Neural cell (in vitro differentiated cells): ENCODE measurements around the gene BMPR2. TPM values are rescaled to one million over a fixed set of nuclear protein-coding genes. Genes with fewer than 3 reads are reported as not detected.
"Not testable (repeated sequence)": the region's sequence is repeated elsewhere in the genome, so short reads cannot be mapped to it uniquely, and the experiment has no call there.

ENCODE experiments used
- H2AFZ ChIP-seq: fragments of 200-600, 300-800 bp; sonication (generic), shearing (Covaris generic); 2 replicates; pipeline ENCODE4 v1.6.0; 2014; ENCODE audit warnings: low read depth, mild to moderate bottlenecking, antibody characterized with exemption, low read length, moderate library complexity
- H3F3A ChIP-seq: fragments of 200-600 bp; shearing (Covaris generic); 2 replicates; pipeline ENCODE4 v1.6.1; 2016; ENCODE audit warnings: mild to moderate bottlenecking, moderate library complexity, mixed read lengths, antibody characterized with exemption, low read length; ENCODE audit not compliant: insufficient read depth, poor library complexity, severe bottlenecking
- H3K27ac ChIP-seq: fragments of 200-600, 300-800 bp; sonication (generic), shearing (Covaris generic); 2 replicates; pipeline ENCODE4 v1.5.1; 2014; ENCODE audit warnings: mild to moderate bottlenecking, low read length, moderate library complexity
- H3K27me3 ChIP-seq: fragments of 300-800, 200-600 bp; sonication (generic), shearing (Covaris generic); 2 replicates; pipeline ENCODE4 v1.6.0; 2014; ENCODE audit warnings: mild to moderate bottlenecking, low read depth, low read length, moderate library complexity; ENCODE audit not compliant: insufficient read depth
- H3K36me3 ChIP-seq: fragments of 300-800, 200-600 bp; sonication (generic), shearing (Covaris generic); 2 replicates; pipeline ENCODE4 v1.5.1; 2014; ENCODE audit warnings: mild to moderate bottlenecking, antibody characterized with exemption, low read length, moderate library complexity; ENCODE audit not compliant: insufficient read depth
- H3K4me2 ChIP-seq: fragments of 300-800, 200-600 bp; sonication (generic), shearing (Covaris generic); 2 replicates; pipeline ENCODE4 v1.6.0; 2014; ENCODE audit warnings: mild to moderate bottlenecking, low read length
- H3K4me3 ChIP-seq: fragments of 300-800, 200-600 bp; sonication (generic), shearing (Covaris generic); 2 replicates; pipeline ENCODE4 v1.5.1; 2014; ENCODE audit warnings: mild to moderate bottlenecking, low read length, moderate library complexity
- H3K79me2 ChIP-seq: fragments of 200-600 bp; shearing (Covaris generic); replicated peaks from 2 replicates; pipeline ENCODE4 v1.6.0; 2014; ENCODE audit warnings: mild to moderate bottlenecking, low read length, moderate library complexity; ENCODE audit not compliant: insufficient read depth
- H3K9ac ChIP-seq: fragments of 300-800, 200-600 bp; sonication (generic), shearing (Covaris generic); 2 replicates; pipeline ENCODE4 v1.6.1; 2016; ENCODE audit warnings: mild to moderate bottlenecking, low read length, mixed read lengths
- H3K9me2 ChIP-seq: fragments of 200-600 bp; shearing (Covaris generic); 2 replicates; pipeline ENCODE4 v1.6.1; 2016; ENCODE audit warnings: mild to moderate bottlenecking, low read length, mixed read lengths; ENCODE audit not compliant: insufficient read depth
- H3K9me3 ChIP-seq: fragments of 200-600, 300-800 bp; sonication (generic), shearing (Covaris generic); 2 replicates; pipeline ENCODE4 v1.6.1; 2016; ENCODE audit warnings: mild to moderate bottlenecking, mixed run types, low read length, moderate library complexity, mixed read lengths
- H4K20me1 ChIP-seq: fragments of 200-600 bp; shearing (Covaris generic); 2 replicates; pipeline ENCODE4 v1.6.1; 2016; ENCODE audit warnings: mild to moderate bottlenecking, mixed run types; ENCODE audit not compliant: insufficient read depth
- CTCF ChIP-seq: fragments of 450-650 bp; IDR thresholded peaks from 2 replicates; pipeline ENCODE4 v1.5.1; 2014; ENCODE audit warnings: antibody characterized with exemption, mild to moderate bottlenecking, moderate library complexity; ENCODE audit not compliant: poor library complexity, severe bottlenecking
- EP300 ChIP-seq: fragments of 450-650 bp; conservative IDR thresholded peaks from 2 replicates; pipeline ENCODE4 v1.6.1; 2014; ENCODE audit warnings: antibody characterized with exemption, mild to moderate bottlenecking, moderate library complexity; ENCODE audit not compliant: poor library complexity, severe bottlenecking
- EZH2 ChIP-seq: fragments of 200-600, 300-800 bp; shearing (Covaris generic), sonication (generic); IDR thresholded peaks from 2 replicates; pipeline ENCODE4 v1.6.1; 2014; ENCODE audit warnings: antibody characterized with exemption, low read length, borderline replicate concordance, mild to moderate bottlenecking; ENCODE audit not compliant: insufficient read depth, poor library complexity, severe bottlenecking
- MXI1 ChIP-seq: fragments of 450-650 bp; conservative IDR thresholded peaks from 2 replicates; pipeline ENCODE4 v1.6.1; 2014; ENCODE audit warnings: antibody characterized with exemption, mild to moderate bottlenecking; ENCODE audit not compliant: poor library complexity, severe bottlenecking
- POLR2AphosphoS5 ChIP-seq: IDR thresholded peaks from 2 replicates; pipeline ENCODE4 v1.6.1; 2012
- RAD21 ChIP-seq: fragments of 450-650 bp; conservative IDR thresholded peaks from 2 replicates; pipeline ENCODE4 v1.6.1; 2014; ENCODE audit warnings: antibody characterized with exemption, mild to moderate bottlenecking, moderate library complexity
- REST ChIP-seq: IDR thresholded peaks from 2 replicates; pipeline ENCODE4 v1.6.1; 2012; ENCODE audit warnings: borderline replicate concordance
- SMC3 ChIP-seq: fragments of 450-650 bp; conservative IDR thresholded peaks from 2 replicates; pipeline ENCODE4 v1.6.1; 2014; ENCODE audit warnings: antibody characterized with exemption, mild to moderate bottlenecking, moderate library complexity; ENCODE audit not compliant: poor library complexity
- TAF1 ChIP-seq: IDR thresholded peaks from 2 replicates; pipeline ENCODE4 v1.6.1; 2012; ENCODE audit warnings: low read depth
- polyA plus RNA-seq: library from polyadenylated mRNA; depleted of rRNA; stranded (reverse); fragments of >200 nt; gene quantifications from 2 replicates; pipeline ENCODE4 v1.2.3, GENCODE V29; 2014

The BMPR2 gene
- polyA plus RNA-seq, 1 donor from 2014 or later: 18.4 TPM

GRCh38 chr2:202577250-202578183 lies 201.4 kb downstream of the BMPR2 start:
- no peaks in the 10 kb centered on the region for H3K36me3 ChIP-seq
- H3K4me2 ChIP-seq: no peak overlapping the region

DNA sequence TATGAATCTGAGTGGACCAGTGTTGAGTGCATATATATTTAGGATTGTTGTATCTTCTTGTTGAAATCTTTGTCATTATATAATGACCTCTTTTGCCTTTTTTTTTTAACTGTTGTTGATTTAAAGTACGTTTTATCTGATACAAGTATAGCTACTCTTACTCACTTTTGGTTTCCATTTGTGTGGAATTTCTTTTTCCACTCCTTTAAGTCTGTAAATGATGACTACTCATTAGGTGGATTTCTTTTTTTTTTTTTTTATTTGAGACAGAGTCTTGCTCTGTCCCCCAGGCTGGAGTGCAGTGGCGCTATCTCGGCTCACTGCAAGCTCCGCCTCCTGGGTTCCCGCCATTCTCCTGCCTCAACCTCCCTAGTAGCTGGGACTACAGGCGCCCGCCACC lies 206.7 kb downstream of the BMPR2 start:
- H3K9me2 ChIP-seq, H3K4me2 ChIP-seq, H4K20me1 ChIP-seq, H3K4me3 ChIP-seq, H2AFZ ChIP-seq, H3K9ac ChIP-seq, H3K79me2 ChIP-seq, H3F3A ChIP-seq, H3K36me3 ChIP-seq, H3K9me3 ChIP-seq, H3K27me3 ChIP-seq, H3K27ac ChIP-seq: not testable (repeated sequence)

More at GRCh38 chr2:202577250-202578183, 201.4 kb downstream of the BMPR2 start:
- Histone ChIP-seq H3F3A (no peaks in the 10 kb centered on the region), H3K4me3 (no peak overlapping the region), H3K27me3 (no peaks in the 10 kb centered on the region), H3K9me2 (no peaks in the 10 kb centered on the region), H3K9ac (no peak overlapping the region), H3K9me3 (no peaks in the 10 kb centered on the region), H3K27ac (no peak overlapping the region), H3K79me2 (no peaks in the 10 kb centered on the region), H2AFZ (no peak overlapping the region), H4K20me1 (no peaks in the 10 kb centered on the region)
- TF ChIP-seq EZH2: no peak
- TF ChIP-seq MXI1: no peak

- TF ChIP-seq RAD21 (no peak), CTCF (no peak), POLR2AphosphoS5 (no peak), TAF1 (no peak), EZH2 (no peak), MXI1 (no peak), SMC3 (no peak), EP300 (no peak), REST (no peak)
Measured at GRCh38 chr2:202583709-202584219, 207.6 kb downstream of the BMPR2 start.

More at GRCh38 chr2:202583709-202584219, 207.6 kb downstream of the BMPR2 start:
- no peak overlapping the region for H3K4me3 ChIP-seq
- no peak overlapping the region for H3K27ac ChIP-seq
- H3K36me3 ChIP-seq: no peaks in the 10 kb centered on the region
- H3K4me2 ChIP-seq: no peak overlapping the region
- H3K27me3 ChIP-seq: no peaks in the 10 kb centered on the region
- no peak overlapping the region for H2AFZ ChIP-seq
- H3K9me2 ChIP-seq: no peaks in the 10 kb centered on the region
- H3K79me2 ChIP-seq: no peaks in the 10 kb centered on the region
- no peaks in the 10 kb centered on the region for H4K20me1 ChIP-seq
- no peaks in the 10 kb centered on the region for H3K9me3 ChIP-seq
- no peaks in the 10 kb centered on the region for H3F3A ChIP-seq
- H3K9ac ChIP-seq: no peak overlapping the region
